A172 (cell line): ENCODE results near the gene CMSS1. TPM values are rescaled to one million over a fixed set of nuclear protein-coding genes. Genes with fewer than 3 reads are reported as not detected.

Source experiments
- DNase-seq: peaks from one replicate; pipeline ENCODE4 v3.0.0-alpha.2; 2015; ENCODE audit warnings: low spot score
- total RNA-seq: library from RNA; depleted of rRNA; stranded (reverse); fragments of >200 nt; shearing (Covaris generic); gene quantifications from 2 replicates; pipeline ENCODE4 v1.2.3, GENCODE V29; 2014

CMSS1 gene
- total RNA-seq, 1 experiment from 2014 or later = 48.6 TPM

DNA sequence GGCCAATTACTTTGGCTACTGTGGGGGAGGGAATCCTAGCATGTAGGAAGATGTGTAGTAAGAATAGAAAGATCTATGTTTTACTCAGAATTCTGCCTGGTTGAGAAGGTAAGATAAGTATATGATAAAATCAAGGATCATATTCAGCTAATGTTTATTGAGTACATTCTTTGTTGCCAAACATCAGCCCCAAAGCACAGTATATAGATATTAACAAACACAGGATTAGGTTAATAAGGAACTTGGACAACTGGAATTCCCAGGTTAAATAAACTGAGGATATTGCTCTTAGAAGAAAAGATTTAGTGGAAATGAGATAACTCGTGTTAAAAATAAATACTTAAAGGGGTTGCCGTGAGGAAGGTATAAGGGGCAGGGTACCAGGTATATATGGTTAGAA is 167.0 kb downstream of the CMSS1 start:
- no peak for DNase-seq

GRCh38 chr3:99990179-99990578 is 172.5 kb downstream of the CMSS1 start:
- DNase-seq = no peak

DNA sequence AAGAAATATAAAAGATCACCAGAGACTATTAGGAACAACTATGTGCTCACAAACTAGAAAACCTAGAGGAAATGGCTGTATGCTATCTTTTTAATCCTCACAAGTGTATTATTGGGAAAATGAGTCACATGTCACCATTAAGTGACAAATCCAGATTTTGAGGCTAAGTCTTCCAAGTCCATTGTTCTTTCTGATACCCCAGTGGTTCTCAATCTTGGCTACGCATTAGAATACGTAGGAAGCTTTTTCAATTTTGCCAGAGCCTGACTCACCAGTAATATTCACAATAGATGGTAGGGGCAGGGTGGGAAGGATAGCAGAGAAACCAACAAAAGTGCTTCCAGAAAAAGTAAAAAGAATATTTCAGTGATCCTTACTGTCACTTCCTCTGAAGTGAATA is 179.6 kb downstream of the CMSS1 start:
- DNase-seq = no peak

DNA sequence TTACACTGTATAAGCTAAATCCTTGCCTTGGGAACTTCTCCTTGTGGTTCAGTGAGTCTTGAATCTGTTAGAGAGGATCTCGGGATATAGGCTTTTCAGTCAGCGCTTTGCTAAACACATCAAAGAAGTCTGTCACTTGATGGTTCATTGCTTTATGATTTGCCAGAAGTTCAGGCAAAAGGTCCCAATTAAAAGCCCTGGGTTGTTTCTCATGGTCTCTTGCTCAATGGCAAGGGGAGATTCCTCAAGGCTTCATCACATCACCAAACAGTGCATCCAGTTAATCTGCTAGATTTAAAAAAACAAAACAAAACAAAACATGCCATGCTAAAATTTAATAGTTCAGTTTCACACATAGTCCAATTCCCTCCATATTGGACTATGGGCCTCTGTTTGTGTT is 181.9 kb downstream of the CMSS1 start:
- no peak for DNase-seq

- DNase-seq = no peak
Observed at GRCh38 chr3:100001083-100001482, 183.4 kb downstream of the CMSS1 start.

DNA sequence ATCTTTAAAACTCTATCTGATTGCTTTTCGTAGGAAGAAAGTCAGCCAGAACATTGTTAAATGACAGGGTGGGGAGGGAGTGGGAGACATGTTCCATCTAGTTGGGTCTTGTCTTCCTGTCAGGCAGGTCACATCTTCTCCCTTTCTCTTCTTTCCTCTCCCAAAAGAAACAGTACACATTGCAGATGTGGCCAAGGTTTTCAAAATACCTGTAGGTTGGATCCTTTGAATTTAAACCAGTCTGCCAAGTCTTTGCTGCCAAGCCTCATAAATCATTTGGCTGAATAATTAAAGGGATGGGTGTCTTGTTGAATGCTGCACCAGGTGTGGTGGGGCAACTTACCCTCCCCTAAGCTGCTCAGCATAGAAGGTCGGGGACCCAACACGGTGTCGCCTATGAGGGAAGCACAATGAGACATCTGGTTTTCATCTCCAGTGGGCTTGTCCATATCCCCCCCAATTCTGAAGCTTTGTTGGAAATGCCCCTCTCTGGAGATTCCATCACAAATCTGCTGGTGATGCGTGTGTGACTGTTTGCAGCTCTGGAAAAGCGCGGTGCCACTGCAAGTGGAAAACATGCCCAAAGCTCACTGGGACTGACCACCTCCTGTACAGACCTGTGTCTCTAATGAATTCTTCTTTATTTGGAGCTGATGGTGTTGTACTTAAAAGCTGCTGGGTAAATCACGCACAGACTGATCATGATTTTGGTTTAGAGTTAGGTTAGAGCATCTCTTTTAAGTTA is 184.0 kb downstream of the CMSS1 start:
- DNase-seq = no peak

DNA sequence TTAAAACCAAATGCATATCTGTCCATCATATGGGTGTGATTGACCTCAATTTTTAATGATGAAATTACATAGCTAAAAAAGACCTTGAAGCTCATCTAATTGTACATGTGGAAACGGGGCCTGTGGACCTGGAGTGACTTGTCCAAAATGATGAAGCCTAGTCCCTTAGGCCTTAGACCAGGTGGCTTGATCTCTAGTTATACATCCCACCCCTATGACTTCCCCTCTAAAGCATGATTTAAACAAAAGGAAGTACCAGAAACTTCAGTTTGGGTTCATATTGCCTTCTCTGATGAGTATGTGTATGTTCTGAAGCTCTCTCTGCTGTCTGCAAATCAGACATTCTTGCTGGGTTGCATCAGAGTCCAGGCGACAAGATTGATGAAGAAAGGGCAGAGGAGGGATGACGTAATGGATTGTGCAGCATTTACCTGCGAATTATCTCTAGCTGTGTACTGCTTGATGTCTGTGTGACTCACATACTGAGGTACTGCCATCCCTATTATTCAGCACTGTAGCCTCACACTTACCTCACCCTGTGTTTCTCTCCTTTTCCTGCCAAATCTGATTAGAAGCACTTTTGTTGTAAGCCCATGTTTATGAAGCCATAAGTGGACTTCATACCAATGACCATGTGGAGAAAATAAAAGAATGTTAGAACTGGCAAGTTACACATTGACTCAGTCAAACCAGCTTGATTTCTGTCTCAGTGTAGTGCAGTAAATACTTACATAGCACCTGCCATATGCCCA is 185.1 kb downstream of the CMSS1 start:
- DNase-seq = peak; percentile 98

DNA sequence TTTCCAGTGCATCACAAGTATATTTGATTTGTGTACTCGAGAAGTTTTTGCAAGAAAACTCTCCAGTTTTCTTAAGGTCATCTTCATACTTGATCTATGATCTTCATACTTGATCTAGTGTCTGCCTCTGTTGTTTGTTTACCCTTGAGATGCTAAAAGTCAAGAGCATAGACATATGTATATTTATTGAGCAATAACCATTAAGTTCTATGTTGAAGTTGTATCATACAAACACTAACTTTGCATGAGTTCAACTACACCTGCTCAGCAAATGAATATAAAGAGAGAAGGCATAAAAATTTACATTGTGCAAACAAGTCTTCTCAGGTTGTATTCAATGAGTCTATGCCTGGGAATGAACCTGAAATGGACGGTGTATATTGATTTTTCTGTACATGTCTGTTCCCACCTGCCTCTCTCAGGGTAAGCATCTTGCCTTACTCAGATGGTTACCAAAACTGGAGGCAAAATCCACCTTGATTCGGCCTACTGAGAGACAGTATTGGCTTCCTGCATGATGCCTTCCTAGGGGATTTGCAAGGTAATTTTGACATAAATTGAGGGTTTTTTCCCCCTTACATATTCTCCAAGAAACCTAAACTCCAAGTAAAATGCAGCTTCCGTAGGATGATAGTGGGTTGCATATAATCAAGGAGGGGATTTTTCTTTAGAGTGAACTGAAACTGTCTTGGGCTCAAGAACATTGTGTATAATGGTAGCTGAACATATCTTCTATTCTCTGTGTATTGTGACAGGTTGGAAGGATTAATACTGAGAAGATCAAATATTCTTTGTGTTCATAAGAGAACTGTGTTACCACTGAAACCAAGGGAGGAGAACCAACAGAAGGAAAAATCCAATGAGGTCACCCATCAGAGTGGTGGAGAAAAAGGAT is 186.2 kb downstream of the CMSS1 start:
- DNase-seq = no peak

GRCh38 chr3:100004931-100005330 is 187.3 kb downstream of the CMSS1 start:
- no peak for DNase-seq

GRCh38 chr3:100005665-100006393 is 188.2 kb downstream of the CMSS1 start:
- no peak for DNase-seq

DNA sequence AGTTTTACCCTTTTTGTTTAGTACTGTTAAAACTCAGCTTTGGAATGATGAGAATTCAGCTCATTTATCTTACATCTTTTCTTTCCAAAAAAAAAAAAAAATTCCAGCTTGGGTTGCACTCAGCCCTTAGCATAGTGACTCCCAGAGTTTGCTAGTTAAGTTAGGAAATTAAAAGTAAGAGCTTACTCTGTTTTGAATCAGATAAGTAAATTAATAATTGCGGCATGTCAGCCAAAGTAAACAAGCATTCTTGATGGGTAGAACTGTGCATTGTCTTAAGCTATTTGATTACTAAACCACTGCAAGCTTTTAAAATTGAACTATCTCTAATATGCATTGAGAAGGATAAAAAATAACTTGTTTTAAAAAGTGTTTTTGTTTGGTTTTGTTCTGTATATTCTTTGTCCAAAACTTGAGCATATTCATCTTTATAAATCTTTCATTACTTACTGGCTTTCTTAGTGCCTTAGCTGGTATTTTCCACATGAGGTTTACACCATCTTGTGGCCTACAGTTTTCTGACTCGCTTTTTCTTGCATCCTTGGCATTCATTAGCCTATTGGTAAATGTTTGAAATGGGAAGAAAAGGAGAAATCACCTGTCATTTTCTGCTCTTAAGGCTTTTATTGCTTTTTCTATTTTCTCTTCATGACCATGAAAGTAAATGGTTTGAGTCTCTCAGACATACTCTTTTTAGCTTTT is 189.1 kb downstream of the CMSS1 start:
- peak; percentile 33 for DNase-seq

DNA sequence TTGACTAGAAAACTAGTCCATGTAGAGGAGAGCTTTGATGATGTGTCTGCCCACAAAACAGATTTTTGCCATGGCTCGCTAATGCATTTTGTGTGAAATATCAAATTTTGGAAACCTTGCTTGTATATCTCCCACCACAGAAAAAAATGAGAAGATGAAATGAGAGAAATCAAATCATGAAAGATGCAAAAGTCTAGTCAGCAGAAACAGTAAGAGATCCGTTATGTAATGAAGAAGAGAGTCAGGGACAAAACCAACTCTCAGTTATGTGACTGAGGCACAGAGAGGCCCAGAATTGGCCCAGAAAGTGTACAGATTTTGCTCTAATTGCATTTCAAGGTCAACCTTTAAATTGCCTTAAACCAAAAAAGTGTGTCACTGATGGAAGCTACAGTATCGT is 189.7 kb downstream of the CMSS1 start:
- DNase-seq = no peak

GRCh38 chr3:100008081-100008698 is 190.5 kb downstream of the CMSS1 start:
- no peak for DNase-seq

GRCh38 chr3:100009276-100010086 is 191.8 kb downstream of the CMSS1 start:
- DNase-seq = no peak

- no peak for DNase-seq
Observed at GRCh38 chr3:100010087-100010417, 192.4 kb downstream of the CMSS1 start.

GRCh38 chr3:100018806-100019205 is 201.1 kb downstream of the CMSS1 start:
- no peak for DNase-seq

DNA sequence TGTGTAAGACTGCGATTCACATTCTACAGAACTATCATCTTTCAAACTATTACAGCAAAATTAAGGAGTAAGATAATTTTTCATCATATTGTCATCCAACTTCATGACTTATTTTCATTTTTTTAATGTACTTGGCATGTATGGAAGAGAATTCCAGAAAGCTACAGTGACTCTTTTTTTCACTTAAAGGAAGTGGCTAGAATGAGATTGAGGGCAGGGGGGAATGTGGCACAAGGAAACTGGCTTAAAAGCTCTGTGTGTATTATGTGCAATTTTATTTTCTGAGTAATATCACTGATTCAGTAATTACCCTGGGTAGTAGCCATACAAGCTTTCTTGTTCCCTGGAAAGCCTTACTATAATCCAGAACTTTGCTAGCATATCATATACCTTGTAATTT is 202.1 kb downstream of the CMSS1 start:
- no peak for DNase-seq

DNA sequence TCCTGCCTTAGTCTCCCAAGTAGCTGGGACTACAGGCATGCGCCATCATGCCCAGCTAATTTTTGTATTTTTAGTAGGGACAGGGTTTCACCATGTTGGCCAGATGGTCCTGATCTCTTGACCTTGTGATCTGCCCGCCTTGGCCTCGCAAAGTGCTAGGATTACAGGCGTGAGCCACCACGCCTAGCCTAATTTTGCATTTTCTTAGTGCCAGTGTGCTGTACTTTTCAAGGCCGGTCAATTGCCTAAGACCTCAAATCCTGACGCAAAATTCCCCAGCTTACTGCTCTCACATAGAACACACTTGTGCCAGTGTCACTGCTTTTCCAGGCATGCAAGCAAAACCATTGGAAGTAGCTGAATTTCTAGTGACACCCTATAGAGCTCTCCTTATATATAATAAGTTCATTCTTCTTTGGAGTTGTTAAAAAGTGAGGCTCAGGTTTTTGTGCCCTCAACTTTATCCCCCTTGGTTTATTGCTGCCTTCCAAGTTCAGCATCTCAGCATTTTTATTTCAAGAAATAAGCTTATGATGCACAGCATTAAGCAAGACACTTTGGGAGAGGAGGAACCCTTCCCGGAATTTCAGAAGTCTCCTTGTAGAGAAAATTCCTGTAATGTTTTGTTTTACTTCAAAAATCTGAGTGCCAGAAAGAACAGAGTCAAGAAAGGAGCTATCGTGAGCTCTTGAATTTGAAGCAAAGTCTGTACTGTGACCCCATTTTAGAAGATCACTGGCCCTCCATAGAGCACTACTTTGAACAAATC is 203.4 kb downstream of the CMSS1 start:
- DNase-seq = no peak

GRCh38 chr3:100022506-100022905 is 204.8 kb downstream of the CMSS1 start:
- no peak for DNase-seq
